Myocyte (in vitro differentiated cells): ENCODE data around the gene OSGIN1. TPM values are rescaled to one million over a fixed set of nuclear protein-coding genes. Genes with fewer than 3 reads are reported as not detected.
A peak's percentile ranks its signal among the peaks of the same experiment; 100 is the strongest.

Experiments used
- DNase-seq: peaks from one replicate; pipeline ENCODE4 v3.0.0-alpha.2; 2012; ENCODE audit warnings: low read depth
- polyA plus RNA-seq: library from polyadenylated mRNA; unstranded; fragments of >200 nt; gene quantifications from one replicate; pipeline ENCODE4 v1.2.1, GENCODE V29; 2012; ENCODE audit warnings: missing spikeins
- total RNA-seq: library from RNA; depleted of rRNA; stranded (reverse); fragments of >200 nt; gene quantifications from 2 replicates; pipeline ENCODE4 v1.2.3, GENCODE V29; 2014

OSGIN1 gene
- 4.3 and 7.7 TPM in 2 replicates for total RNA-seq
- 15.5 TPM for polyA plus RNA-seq

DNA sequence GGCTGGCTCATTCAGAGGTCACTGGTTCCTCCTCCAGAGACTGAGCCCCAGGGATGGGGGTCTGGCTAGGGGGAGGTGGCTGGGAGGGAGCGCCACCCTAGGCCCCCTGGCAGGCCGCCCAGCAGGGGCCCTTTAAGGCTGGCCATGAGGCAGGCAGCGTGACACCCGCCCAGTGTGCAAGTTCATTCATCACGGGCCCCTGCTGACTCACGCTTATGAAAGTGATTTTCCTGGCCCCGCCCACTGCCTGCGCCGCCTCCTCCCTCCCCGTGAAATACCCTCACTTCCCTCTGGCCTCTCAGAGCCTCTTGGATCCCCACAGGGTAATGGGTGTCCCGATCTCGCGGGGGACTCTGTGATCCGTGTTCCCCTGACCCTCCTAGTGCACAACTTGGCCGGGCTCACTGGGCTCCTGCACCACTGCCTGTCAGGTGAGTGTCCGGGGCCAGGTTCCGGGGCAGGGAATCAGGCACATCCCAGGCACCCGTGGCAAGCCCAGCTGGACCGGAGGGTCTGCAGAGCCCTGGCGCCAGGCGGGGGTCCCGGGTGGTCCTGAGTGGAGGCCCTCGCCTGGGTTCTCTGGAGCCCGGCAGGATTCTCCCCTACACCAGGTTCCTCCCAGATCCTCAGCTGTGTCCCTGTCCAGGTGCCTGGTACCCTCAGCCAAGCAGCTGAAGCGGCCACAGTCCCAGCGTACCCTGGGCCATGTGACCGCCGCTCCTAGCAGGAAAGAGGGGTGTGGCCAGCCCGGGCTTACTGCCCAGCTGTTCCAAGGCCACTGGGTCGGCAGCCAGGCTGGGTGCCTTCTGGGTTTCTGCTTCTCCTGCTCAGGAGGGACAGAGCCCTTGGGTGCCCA, at the start of gene OSGIN1:
OSGIN1 (plus strand) TSS at position 301 of the 856 bp plus-strand sequence. CDS start 4,432 bp downstream, outside the sequence.
- peak; percentile 96 for DNase-seq

- DNase-seq, result peak; percentile 97
These were observed 49.3 kb upstream of the OSGIN1 start for GRCh38 chr16:83903751-83904150.

GRCh38 chr16:83906683-83907082, 46.4 kb upstream of the OSGIN1 start:
- DNase-seq, result no peak

DNA sequence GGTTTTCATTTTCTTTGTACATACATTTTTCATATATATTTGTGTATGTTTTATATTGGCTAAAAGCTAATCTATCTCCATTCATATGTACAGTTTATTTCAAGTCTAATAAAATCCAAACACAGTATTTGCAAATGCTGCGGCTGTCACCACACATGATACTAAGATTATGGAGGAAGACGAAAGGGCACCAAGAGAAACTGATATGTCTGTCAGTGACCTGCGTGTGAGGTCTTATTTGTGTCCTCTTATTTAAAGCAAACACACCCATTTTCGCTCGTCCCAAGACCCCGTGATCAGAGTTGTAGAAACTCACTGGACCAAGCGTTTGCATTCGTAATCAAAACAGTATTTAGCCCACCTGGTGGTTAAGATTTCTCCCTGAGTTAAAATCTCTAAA, 45.9 kb upstream of the OSGIN1 start:
- no peak for DNase-seq

DNA sequence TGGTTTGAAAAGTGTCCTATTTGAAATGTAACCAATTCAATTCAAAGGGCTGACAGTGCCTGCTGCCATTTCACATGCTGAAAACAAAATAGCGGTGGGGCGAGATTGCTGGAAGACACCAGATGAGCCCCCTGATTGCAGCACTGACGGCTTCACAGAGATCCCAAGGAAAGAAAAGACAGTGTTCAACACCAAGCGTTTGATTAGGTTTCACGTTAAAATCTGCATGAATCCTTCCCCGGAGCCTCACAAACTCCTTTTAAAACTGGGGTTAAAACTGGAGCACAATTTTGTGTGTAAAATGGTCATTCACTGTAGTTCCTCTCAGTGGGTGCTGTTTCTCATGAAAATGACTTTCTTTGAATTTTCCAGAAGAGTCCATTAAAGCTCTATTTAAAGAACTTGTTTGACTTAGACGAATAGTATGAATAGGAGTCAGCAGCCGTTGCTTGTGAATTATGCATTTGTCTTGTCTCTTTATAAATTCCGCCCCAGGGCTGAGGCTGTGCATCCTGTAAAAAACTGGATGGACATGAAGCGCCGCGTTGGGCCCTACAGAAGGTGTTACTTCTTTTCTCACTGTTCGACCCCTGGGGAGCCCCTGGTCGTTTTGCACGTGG, 45.3 kb upstream of the OSGIN1 start:
- DNase-seq, result no peak

GRCh38 chr16:83908798-83909197, 44.2 kb upstream of the OSGIN1 start:
- no peak for DNase-seq

- no peak for DNase-seq
These were observed 41.8 kb upstream of the OSGIN1 start for GRCh38 chr16:83911290-83911689.

DNA sequence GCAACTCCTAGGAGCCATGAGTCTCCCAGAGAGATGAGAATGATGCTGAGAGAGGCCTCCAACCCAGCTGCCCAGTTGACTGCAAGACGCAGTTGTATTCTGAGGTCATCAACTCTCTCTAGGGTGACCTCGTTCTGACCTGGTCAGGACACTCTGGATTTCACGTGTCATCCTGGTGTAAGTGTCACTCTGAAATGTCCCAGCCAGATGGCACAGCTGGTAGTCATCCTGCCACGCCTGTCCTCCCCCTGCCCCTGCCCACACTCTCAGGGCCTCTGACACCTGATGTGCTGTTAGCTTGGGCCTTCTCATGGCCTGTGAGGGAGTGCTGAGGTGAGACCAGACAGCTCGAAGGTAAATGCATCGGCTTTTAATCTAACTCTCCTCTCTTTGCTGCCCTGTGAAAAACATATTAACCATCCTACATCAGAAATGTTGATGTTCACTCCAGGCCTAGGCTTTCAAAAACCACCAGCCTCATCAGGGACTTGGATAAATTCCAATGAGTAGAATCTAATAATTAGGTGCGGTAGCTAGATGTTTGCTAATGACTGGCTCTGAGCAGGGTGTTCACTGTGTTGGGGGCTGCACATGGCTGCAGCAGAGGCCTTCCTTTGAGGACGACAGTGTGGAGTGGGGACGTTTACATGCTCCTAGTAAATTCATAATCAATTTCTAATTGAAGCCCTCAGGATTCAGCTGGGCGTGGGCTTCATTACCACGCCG, 40.4 kb upstream of the OSGIN1 start:
- peak; percentile 57 for DNase-seq

DNA sequence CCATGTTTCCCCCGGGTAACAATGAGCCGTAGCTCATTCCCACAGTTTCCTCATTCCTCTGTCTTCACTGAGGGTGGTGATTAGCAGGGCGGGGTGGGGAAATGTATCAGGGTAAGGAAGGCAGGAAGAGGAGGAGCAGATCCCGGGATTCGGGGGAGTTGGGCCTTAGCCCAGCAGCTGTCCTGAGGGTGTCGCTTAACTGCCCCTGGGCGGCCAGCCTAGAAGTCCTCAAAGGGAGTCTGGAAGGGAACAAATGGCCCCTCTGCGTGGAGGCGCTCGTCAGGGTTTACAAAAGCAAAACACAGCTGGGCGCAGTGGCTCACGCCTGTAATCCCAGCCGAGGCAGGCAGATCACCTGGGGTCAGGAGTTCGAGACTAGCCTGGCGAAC, 39.8 kb upstream of the OSGIN1 start:
- DNase-seq, result peak; percentile 83

DNA sequence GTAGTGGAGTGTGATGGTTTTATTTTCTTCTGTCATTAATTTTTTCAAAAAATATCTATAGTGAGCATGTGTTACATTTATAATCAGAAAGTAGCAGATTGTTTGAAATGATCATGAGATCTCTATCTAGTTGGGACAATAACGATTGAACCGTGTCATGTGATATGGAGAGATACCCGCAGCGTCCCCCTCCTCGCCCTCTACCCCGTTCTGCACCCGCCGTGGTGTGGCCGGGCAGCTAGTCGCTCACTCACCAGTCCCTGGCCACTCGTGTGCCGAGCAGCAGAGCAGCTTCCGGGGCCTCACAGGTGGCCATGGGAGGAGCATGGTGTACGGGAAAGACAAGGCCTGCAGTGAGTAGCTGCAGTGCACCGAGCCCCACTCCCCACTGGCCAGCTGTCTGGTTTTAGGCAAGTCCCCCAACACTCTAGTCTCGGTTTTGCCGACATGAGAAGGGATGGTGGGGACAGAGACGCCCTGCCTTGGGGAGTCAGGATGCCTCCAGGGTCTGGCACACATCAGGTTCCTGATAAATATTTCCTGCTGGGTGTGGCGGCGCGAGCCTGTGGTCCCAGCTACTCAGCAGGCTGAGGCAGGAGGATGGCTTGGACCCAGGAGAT, 38.8 kb upstream of the OSGIN1 start:
- no peak for DNase-seq

- DNase-seq, result no peak
These were observed 38.0 kb upstream of the OSGIN1 start for GRCh38 chr16:83915081-83915480.

DNA sequence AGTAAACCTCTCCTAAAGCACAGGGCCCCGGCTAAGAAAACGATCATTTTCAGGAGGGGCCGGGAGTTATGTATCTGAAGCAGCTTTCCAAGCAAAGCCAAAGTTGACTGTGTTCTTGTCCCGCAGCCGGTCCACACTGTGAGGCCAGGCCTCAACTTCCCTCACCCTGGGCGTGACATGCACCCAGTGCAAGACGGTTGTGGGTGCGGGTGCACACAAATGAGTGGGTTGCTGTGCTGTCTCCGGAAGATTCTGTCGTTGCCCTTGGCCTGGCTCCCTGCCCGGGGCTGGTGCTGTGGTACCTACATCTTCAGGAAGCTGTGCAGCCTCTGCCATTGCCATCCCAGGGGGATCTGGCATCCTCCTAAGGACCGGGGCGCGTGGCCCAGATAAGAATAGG, 37.5 kb upstream of the OSGIN1 start:
- DNase-seq, result no peak

DNA sequence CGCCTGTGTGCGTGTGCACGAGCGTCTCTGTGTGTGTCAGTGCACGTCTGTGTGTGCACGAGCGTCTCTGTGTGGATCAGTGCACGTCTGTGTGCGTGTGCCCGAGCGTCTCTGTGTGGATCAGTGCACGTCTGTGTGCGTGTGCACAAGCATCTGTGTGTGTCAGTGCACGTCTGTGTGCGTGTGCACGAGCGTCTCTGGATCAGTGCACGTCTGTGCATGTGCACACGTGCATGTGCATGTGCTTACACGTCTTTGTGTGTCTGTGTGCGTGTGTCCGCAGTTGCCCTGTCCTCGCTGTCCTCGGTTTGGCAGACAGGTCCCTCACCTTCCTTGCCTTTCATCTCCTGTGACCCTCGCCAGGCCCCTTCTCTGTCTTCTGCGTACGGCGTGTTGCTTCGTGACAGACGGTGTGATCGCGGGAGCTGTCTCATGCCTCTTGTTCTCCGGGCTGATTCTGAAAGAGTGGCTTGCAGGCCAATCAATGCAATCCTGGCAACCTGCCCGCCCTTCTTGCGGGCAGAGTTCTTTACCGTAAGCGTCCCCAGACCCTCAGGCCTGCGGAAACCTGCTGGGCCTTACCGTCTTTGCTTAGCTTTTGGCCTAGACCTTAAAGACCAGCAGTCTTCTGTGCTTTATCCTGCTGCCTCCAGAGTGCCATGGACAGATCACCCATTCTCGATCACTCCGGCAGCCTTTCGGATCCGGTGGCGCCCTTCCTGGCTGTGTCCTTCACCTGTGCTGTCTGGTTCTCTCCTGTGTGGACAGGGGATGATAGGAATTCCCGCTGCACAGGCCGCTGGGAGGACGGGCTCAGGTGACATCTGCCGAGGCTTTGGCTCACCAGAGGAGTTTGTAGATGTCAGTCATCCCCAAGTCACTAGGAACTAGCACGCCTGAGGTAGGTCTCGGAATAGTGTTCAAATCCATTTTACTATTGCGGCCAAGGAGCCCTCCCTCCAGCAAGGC, 35.6 kb upstream of the OSGIN1 start:
- no peak for DNase-seq

GRCh38 chr16:83920894-83921491, 32.0 kb upstream of the OSGIN1 start:
- DNase-seq, result no peak

- DNase-seq, result no peak
These were observed 29.3 kb upstream of the OSGIN1 start for GRCh38 chr16:83923581-83924365.

GRCh38 chr16:83924686-83925085, 28.4 kb upstream of the OSGIN1 start:
- no peak for DNase-seq

GRCh38 chr16:83925095-83925905, 27.7 kb upstream of the OSGIN1 start:
- DNase-seq, result no peak
